ENCODE data around the gene PCSK5. TPM values are rescaled to one million over a fixed set of nuclear protein-coding genes. Genes with fewer than 3 reads are reported as not detected.

The PCSK5 gene
- total and polyA plus RNA-seq, 12 donors, result 2.2 to 31.8 (median 8.4) TPM

- H3K27ac ChIP-seq, result peak overlapping the region in 4 of 5 donors; percentile 4 to 64 (median 57)
- H3K4me3 ChIP-seq, result no peak overlapping the region
- DNase-seq, result peak in 1 of 7 donors; percentile 27
- no peak for TF ChIP-seq POLR2A (IDR thresholded peaks at IDR 0.05)
- no peak for TF ChIP-seq CTCF (IDR thresholded peaks at IDR 0.05)
- 20 to 38% (median 30%) methylated on average over 3 of the region's 3 CpGs for WGBS, 4 donors
- H3K9me3 ChIP-seq (replicated peaks in 1 of 3), result no peaks in the 10 kb centered on the region
- H3K36me3 ChIP-seq (replicated peaks in 1 of 2), result no peaks in the 10 kb centered on the region
- H3K4me1 ChIP-seq (replicated peaks in 1 of 2), result peaks cover 14% of the 10 kb centered on the region in 2 donors
- intact Hi-C loops (cut with DNase I), result no loop called here
- H3K27me3 ChIP-seq, result no peaks in the 10 kb centered on the region
These were observed 333.4 kb downstream of the PCSK5 start for GRCh38 chr9:76223749-76224340.

DNA sequence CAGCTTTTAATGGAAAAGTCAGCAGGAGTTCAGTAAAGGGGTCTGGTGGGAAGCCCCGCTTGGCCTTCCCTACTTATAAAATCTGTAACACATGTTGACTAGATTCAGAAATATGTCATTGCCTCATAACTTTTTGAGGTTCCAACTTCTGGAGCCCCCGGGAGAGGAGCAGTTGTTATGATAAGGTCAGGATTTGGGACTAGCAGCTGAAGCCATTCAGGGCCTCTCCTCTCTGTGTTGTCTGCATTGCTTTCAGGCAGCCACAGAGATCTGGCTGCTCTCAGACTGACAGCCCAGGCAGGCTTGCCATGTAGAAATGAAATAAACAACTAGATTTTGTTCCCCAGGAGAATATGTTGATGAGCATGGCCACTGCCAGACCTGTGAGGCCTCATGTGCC lies 336.7 kb downstream of the PCSK5 start:
- Histone ChIP-seq H3K27ac (no peak overlapping the region), H3K4me3 (no peak overlapping the region), H3K27me3 (no peaks in the 10 kb centered on the region), H3K36me3 (replicated peaks in 1 of 2) (no peaks in the 10 kb centered on the region), H3K4me1 (replicated peaks in 1 of 2) (peaks cover 14% of the 10 kb centered on the region in 2 donors), H3K9me3 (replicated peaks in 1 of 3) (no peaks in the 10 kb centered on the region)
- no peak for TF ChIP-seq CTCF (IDR thresholded peaks at IDR 0.05)
- no peak for TF ChIP-seq POLR2A (IDR thresholded peaks at IDR 0.05)
- intact Hi-C loops (cut with DNase I), result no loop called here
- 88 to 95% (median 94%) methylated on average over 2 of the region's 2 CpGs for WGBS, 4 donors
- no peak for DNase-seq

DNA sequence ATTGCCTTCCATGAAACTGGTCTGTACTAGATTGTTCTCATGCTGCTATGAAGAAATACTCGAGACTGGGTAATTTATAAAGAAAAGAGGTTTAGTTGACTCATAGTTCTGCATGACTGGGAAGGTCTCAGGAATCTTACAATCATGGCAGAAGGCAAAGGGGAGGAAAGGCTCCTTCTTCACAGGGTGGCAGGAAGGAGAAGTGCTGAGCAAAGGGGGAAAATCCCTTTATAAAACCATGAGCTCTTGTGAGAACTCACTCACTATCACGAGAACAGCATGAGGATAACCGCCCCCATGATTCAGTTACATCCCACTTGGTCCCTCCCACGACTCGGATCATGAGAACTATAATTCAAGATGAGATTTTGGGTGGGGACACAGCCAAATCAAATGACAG lies 340.5 kb downstream of the PCSK5 start:
- intact Hi-C loops (cut with DNase I), result no loop called here
- no peak for TF ChIP-seq CTCF (IDR thresholded peaks at IDR 0.05)
- no peak for TF ChIP-seq POLR2A (IDR thresholded peaks at IDR 0.05)
- WGBS, 4 donors, result 82 to 93% (median 89%) methylated on average over 5 of the region's 5 CpGs
- H3K4me1 ChIP-seq (replicated peaks in 1 of 2), result peaks cover 0 to 4% of the 10 kb centered on the region in 2 donors
- H3K4me3 ChIP-seq, result no peak overlapping the region
- H3K9me3 ChIP-seq (replicated peaks in 1 of 3), result no peaks in the 10 kb centered on the region
- H3K27ac ChIP-seq, result no peak overlapping the region
- DNase-seq, result no peak
- no peaks in the 10 kb centered on the region for H3K27me3 ChIP-seq
- no peaks in the 10 kb centered on the region for H3K36me3 ChIP-seq (replicated peaks in 1 of 2)

DNA sequence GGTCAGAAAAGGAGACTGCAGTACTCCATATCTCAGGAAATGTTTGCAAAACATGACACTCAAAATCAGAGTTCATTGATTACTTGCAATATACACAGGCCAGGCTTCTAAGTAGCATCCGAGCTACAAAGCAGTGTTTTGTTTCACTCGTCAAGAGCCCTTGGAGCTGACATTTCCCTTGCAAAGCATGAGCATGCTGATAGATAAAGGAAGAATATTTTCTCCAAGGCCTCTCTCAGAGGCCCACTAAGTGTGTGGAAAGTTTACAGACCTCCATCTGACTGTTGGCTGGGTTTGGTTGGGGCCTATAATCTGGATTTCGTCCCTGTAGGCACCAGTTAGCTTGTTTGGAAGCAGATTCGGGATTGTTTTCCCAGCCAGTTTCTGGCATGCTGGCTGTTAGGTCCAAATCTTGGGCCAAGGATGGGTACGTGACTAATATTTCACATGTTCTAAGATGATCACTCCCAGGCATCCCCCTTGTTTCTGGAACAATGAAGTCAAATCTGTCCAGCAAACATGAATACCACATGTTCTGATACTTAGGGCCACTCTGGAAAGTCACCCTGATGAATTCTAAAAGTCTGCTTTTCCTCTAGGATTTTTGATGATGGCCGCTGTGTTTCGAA lies 342.5 kb downstream of the PCSK5 start:
- no peak for DNase-seq
- Histone ChIP-seq H3K36me3 (replicated peaks in 1 of 2) (no peaks in the 10 kb centered on the region), H3K9me3 (replicated peaks in 1 of 3) (no peaks in the 10 kb centered on the region), H3K4me1 (replicated peaks in 1 of 2) (peaks cover 0 to 4% of the 10 kb centered on the region in 2 donors), H3K27ac (peak overlapping the region in 1 of 5 donors; percentile 20), H3K4me3 (no peak overlapping the region), H3K27me3 (no peaks in the 10 kb centered on the region)
- TF ChIP-seq POLR2A (IDR thresholded peaks at IDR 0.05), result no peak
- no peak for TF ChIP-seq CTCF (IDR thresholded peaks at IDR 0.05)
- intact Hi-C loops (cut with DNase I), result no loop called here
- WGBS, 4 donors, result 75 to 84% (median 80%) methylated on average over 7 of the region's 7 CpGs

Data from adrenal gland (tissue), 12 donors.